SK-N-SH (cell line): ENCODE data around the gene NCAPH2. TPM values are rescaled to one million over a fixed set of nuclear protein-coding genes. Genes with fewer than 3 reads are reported as not detected.

Experiments used
- CTCF ChIA-PET: fragments of 300-600, 350-600 bp; formaldehyde crosslinking; extraction: SDS; loops from one replicate; lab custom pipeline; 2021; lab: Yijun Ruan, JAX
- POLR2A ChIA-PET: fragments of 350-600 bp; sonication (Branson Sonifier 250); formaldehyde crosslinking; extraction: SDS; loops from one replicate; lab custom pipeline; 2020; ENCODE audit warnings: antibody characterized with exemption, inconsistent platforms; lab: Yijun Ruan, JAX
- DNase-seq: peaks from one replicate; pipeline ENCODE4 v3.0.0; 2012
- H2AFZ ChIP-seq: fragments of 200-600 bp; sonication (generic); 2 replicates; pipeline ENCODE4 v1.8.1; 2016; ENCODE audit warnings: antibody characterized with exemption, mild to moderate bottlenecking, low read depth
- H3F3A ChIP-seq: fragments of 200-600 bp; sonication (generic); replicated peaks from 2 replicates; pipeline ENCODE3; 2016; ENCODE audit warnings: antibody characterized with exemption, mild to moderate bottlenecking; ENCODE audit not compliant: insufficient read depth
- H3K27ac ChIP-seq, 2 experiments: fragments of 200-500 bp in 1 of 2; fragments of 200-600 bp in 1 of 2; sonication (Bioruptor generic) in 1 of 2; sonication (generic), shearing (Covaris generic) in 1 of 2; 2 replicates each; pipeline versions ENCODE4 v1.5.1 to v1.6.1; 2014 to 2016; ENCODE audit warnings: low read depth in 2 of 2, inconsistent platforms in 1 of 2, low read length in 1 of 2, mild to moderate bottlenecking in 1 of 2, mixed read lengths in 1 of 2
- H3K27me3 ChIP-seq: fragments of 200-600 bp; sonication (generic), shearing (Covaris generic); 2 replicates; pipeline ENCODE4 v1.6.1; 2016; ENCODE audit warnings: mixed run types; ENCODE audit not compliant: insufficient read depth
- H3K36me3 ChIP-seq, 2 experiments: fragments of 200-500 bp in 1 of 2; fragments of 200-600 bp in 1 of 2; sonication (Bioruptor generic) in 1 of 2; sonication (generic) in 1 of 2; replicated peaks in 1 of 2; 2 replicates each; pipeline versions ENCODE3 to v1.5.1; 2014 to 2016; ENCODE audit warnings: low read length in 1 of 2, mild to moderate bottlenecking in 1 of 2; ENCODE audit not compliant: insufficient read depth in 2 of 2, control insufficient read depth in 1 of 2
- H3K4me1 ChIP-seq, 2 experiments: fragments of 200-500 bp in 1 of 2; fragments of 200-600 bp in 1 of 2; sonication (Bioruptor generic) in 1 of 2; sonication (generic), shearing (Covaris generic) in 1 of 2; 2 replicates each; pipeline versions ENCODE4 v1.5.1 to v1.6.1; 2014 to 2016; ENCODE audit warnings: low read depth in 1 of 2, low read length in 1 of 2, mixed run types in 1 of 2; ENCODE audit not compliant: insufficient read depth in 2 of 2, control insufficient read depth in 1 of 2
- H3K4me2 ChIP-seq: fragments of 200-600 bp; sonication (generic), shearing (Covaris generic); 2 replicates; pipeline ENCODE4 v1.6.1; 2017; ENCODE audit warnings: mixed run types
- H3K4me3 ChIP-seq, 2 experiments: fragments of 200-500 bp in 1 of 2; fragments of 200-600 bp in 1 of 2; sonication (Bioruptor generic) in 1 of 2; sonication (generic), shearing (Covaris generic) in 1 of 2; 2 replicates each; pipeline versions ENCODE4 v1.5.1 to v1.8.1; 2014 to 2016; ENCODE audit warnings: low read depth in 2 of 2, inconsistent platforms in 1 of 2, low read length in 1 of 2, mild to moderate bottlenecking in 1 of 2, mixed read lengths in 1 of 2, moderate library complexity in 1 of 2
- H3K79me2 ChIP-seq: fragments of 200-600 bp; sonication (generic); 2 replicates; pipeline ENCODE4 v1.8.1; 2017; ENCODE audit warnings: mild to moderate bottlenecking; ENCODE audit not compliant: insufficient read depth
- H3K9ac ChIP-seq: fragments of 200-600 bp; sonication (generic); 2 replicates; pipeline ENCODE4 v1.6.1; 2017; ENCODE audit warnings: mixed run types
- H3K9me2 ChIP-seq: fragments of 200-600 bp; sonication (generic); 2 replicates; pipeline ENCODE4 v1.6.1; 2017; ENCODE audit warnings: mixed run types
- H3K9me3 ChIP-seq: fragments of 200-600 bp; sonication (generic); 2 replicates; pipeline ENCODE4 v1.6.1; 2017; ENCODE audit warnings: mixed run types, mild to moderate bottlenecking, moderate library complexity
- H4K20me1 ChIP-seq: fragments of 200-600 bp; sonication (generic); 2 replicates; pipeline ENCODE4 v1.6.1; 2017; ENCODE audit warnings: mild to moderate bottlenecking, mixed run types; ENCODE audit not compliant: insufficient read depth
- CTCF ChIP-seq: fragments of 200-600 bp; sonication (generic); IDR thresholded peaks from 2 replicates; pipeline ENCODE4 v1.6.1; 2017; ENCODE audit warnings: antibody characterized with exemption, mild to moderate bottlenecking, moderate library complexity
- EZH2phosphoT487 ChIP-seq: fragments of 200-600 bp; sonication (generic); IDR thresholded peaks from 2 replicates; pipeline ENCODE4 v1.6.1; 2017; ENCODE audit warnings: low read depth, mixed run types, mild to moderate bottlenecking, antibody characterized with exemption, moderate library complexity, borderline replicate concordance
- GABPA ChIP-seq: IDR thresholded peaks from 2 replicates; pipeline ENCODE4 v1.4.0; 2012; ENCODE audit warnings: low read depth, mild to moderate bottlenecking
- GATA2 ChIP-seq: sonication (generic); formaldehyde crosslinking; IDR thresholded peaks from 2 replicates; pipeline ENCODE4 v1.5.0; 2020; ENCODE audit warnings: mild to moderate bottlenecking, missing genetic modification reagents
- MAX ChIP-seq: IDR thresholded peaks from 2 replicates; pipeline ENCODE4 v1.4.0; 2012; ENCODE audit warnings: low read depth
- MXI1 ChIP-seq: IDR thresholded peaks from 2 replicates; pipeline ENCODE4 v1.6.1; 2012; ENCODE audit warnings: mild to moderate bottlenecking, low read depth, low read length, improper control_type of control experiment
- PBX3 ChIP-seq: IDR thresholded peaks from 2 replicates; pipeline ENCODE4; 2012
- POLR2AphosphoS5 ChIP-seq: IDR thresholded peaks from 2 replicates; pipeline ENCODE4 v1.6.1; 2012; ENCODE audit warnings: low read depth, low read length
- REST ChIP-seq: IDR thresholded peaks from 2 replicates; pipeline ENCODE4 v1.6.1; 2012; ENCODE audit warnings: mild to moderate bottlenecking, low read depth, low read length, moderate library complexity
- RFX5 ChIP-seq: IDR thresholded peaks from 2 replicates; pipeline ENCODE4 v1.6.1; 2012; ENCODE audit warnings: mild to moderate bottlenecking, improper control_type of control experiment, low read length
- SIN3A ChIP-seq: IDR thresholded peaks from 2 replicates; pipeline ENCODE4 v1.6.1; 2012; ENCODE audit warnings: low read depth, mild to moderate bottlenecking, low read length, moderate library complexity, borderline replicate concordance
- SMC3 ChIP-seq: IDR thresholded peaks from 2 replicates; pipeline ENCODE4 v1.6.1; 2012; ENCODE audit warnings: low read depth, low read length, improper control_type of control experiment
- TAF1 ChIP-seq: IDR thresholded peaks from 2 replicates; pipeline ENCODE4 v1.6.1; 2012; ENCODE audit warnings: low read depth, mild to moderate bottlenecking, low read length, moderate library complexity, borderline replicate concordance
- WGBS: methylation state at CpG from one replicate; pipeline ENCODE4 v1.1.6; 2017; ENCODE audit warnings: low lambda C conversion rate; 5-methylcytosine and 5-hydroxymethylcytosine counted together
- polyA plus RNA-seq, 3 experiments: library from polyadenylated mRNA; depleted of rRNA; stranded (reverse); fragments of >200 nt; gene quantifications; 2 replicates each; pipeline ENCODE4 v1.2.3, GENCODE V29; 2012

The NCAPH2 gene
- polyA plus RNA-seq, 1 of the 3 experiments (the other 2 are of a cell fraction) = 22.4 TPM

GRCh38 chr22:50544078-50544745 lies 36.2 kb downstream of the NCAPH2 start:
- Histone ChIP-seq H3K4me2 (no peak overlapping the region), H3K9ac (no peak overlapping the region), H3K79me2 (no peaks in the 10 kb centered on the region), H3K4me3 (no peak overlapping the region), H4K20me1 (no peaks in the 10 kb centered on the region), H2AFZ (no peak overlapping the region), H3K27ac (no peak overlapping the region), H3K36me3 (no peaks in the 10 kb centered on the region), H3K9me2 (no peaks in the 10 kb centered on the region), H3K4me1 (peaks cover 6 to 9% of the 10 kb centered on the region in 2 experiments; a peak in 2 of 4 replicates), H3F3A (peaks cover 7% of the 10 kb centered on the region), H3K9me3 (no peaks in the 10 kb centered on the region), H3K27me3 (no peaks in the 10 kb centered on the region)
- CTCF ChIA-PET = interaction anchor here (1.1 to 4.9 kb wide), 4 partner anchors 8 to 19 kb away, joined by 4 to 31 read pairs (median 6); partner anchors contain the start of genes SCO2 and SYCE3
- TF ChIP-seq TAF1 (no peak), GATA2 (no peak), SIN3A (no peak), MXI1 (no peak), EZH2phosphoT487 (no peak), SMC3 (no peak), CTCF (no peak)
- peak; percentile 83 for DNase-seq
- POLR2A ChIA-PET = interaction anchor here (1.6 to 2.3 kb wide), 2 partner anchors 18 to 19 kb away, joined by 5 to 7 read pairs; partner anchors contain the start of genes SCO2 and SYCE3
- 67% methylated on average over 18 of the region's 52 CpGs for WGBS

- Histone ChIP-seq H3F3A (peaks cover 6% of the 10 kb centered on the region), H3K9ac (no peak overlapping the region), H2AFZ (no peak overlapping the region), H3K27ac (no peak overlapping the region), H3K4me2 (no peak overlapping the region)
- TF ChIP-seq RFX5 = no peak
- no peak for TF ChIP-seq POLR2AphosphoS5
- TF ChIP-seq MAX = no peak
- TF ChIP-seq PBX3 = no peak
- TF ChIP-seq EZH2phosphoT487 = no peak
- TF ChIP-seq GATA2 = no peak
- TF ChIP-seq REST = no peak
- no peak for TF ChIP-seq GABPA
- TF ChIP-seq, all 33 proteins: peak for 0
- ChIA-PET CTCF (interaction anchor here (1.1 to 4.9 kb wide), 4 partner anchors 8 to 19 kb away, joined by 4 to 31 read pairs (median 6); partner anchors contain the start of genes SCO2 and SYCE3), POLR2A (interaction anchor here (1.6 to 2.3 kb wide), 2 partner anchors 18 to 20 kb away, joined by 5 to 7 read pairs; partner anchors contain the start of genes SCO2 and SYCE3)
- DNase-seq = no peak
- no peaks in the 10 kb centered on the region for H3K79me2 ChIP-seq
- 83% methylated on average over 3 of the region's 5 CpGs for WGBS
- H3K36me3 ChIP-seq = no peaks in the 10 kb centered on the region
- H3K27me3 ChIP-seq = no peaks in the 10 kb centered on the region
- no peaks in the 10 kb centered on the region for H3K9me2 ChIP-seq
- H3K4me1 ChIP-seq = peaks cover 4 to 9% of the 10 kb centered on the region in 2 experiments; a peak in 2 of 4 replicates
- no peaks in the 10 kb centered on the region for H3K9me3 ChIP-seq
- H4K20me1 ChIP-seq = no peaks in the 10 kb centered on the region
- no peak overlapping the region for H3K4me3 ChIP-seq
Measured at GRCh38 chr22:50544746-50545253, 36.8 kb downstream of the NCAPH2 start.
